ENCODE measurements around the gene ST6GAL1.
"Not testable (repeated sequence)": the region's sequence is repeated elsewhere in the genome, so short reads cannot be mapped to it uniquely, and the experiment has no call there.

Gene ST6GAL1

DNA sequence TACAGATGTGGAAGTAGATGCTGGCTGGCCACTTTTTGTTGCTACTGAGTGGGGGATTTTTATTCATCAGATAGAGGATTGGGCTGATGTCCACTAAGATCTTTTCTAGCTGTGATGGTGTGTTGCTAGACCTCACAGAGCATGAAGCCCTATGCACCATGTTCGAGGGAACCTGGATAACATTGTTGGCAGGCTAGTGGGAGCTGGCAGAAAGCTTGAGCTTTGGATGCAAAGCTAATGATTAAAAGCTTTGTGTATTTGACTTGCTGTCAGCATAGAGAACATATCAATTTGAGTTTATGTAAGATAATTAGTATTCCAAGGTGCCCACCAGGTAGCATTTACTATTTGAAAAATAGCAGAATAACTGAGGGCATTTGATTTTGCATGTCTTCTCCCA is 59.1 kb downstream of the ST6GAL1 start:
- no peak overlapping the region for H3K4me3 ChIP-seq (ENCODE audit: low read depth, low read length)
- DNase-seq (ENCODE audit: low read depth) = no peak
- TF ChIP-seq, protein P1, sequence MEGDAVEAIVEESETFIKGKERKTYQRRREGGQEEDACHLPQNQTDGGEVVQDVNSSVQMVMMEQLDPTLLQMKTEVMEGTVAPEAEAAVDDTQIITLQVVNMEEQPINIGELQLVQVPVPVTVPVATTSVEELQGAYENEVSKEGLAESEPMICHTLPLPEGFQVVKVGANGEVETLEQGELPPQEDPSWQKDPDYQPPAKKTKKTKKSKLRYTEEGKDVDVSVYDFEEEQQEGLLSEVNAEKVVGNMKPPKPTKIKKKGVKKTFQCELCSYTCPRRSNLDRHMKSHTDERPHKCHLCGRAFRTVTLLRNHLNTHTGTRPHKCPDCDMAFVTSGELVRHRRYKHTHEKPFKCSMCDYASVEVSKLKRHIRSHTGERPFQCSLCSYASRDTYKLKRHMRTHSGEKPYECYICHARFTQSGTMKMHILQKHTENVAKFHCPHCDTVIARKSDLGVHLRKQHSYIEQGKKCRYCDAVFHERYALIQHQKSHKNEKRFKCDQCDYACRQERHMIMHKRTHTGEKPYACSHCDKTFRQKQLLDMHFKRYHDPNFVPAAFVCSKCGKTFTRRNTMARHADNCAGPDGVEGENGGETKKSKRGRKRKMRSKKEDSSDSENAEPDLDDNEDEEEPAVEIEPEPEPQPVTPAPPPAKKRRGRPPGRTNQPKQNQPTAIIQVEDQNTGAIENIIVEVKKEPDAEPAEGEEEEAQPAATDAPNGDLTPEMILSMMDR (IDR thresholded peaks at IDR 0.05; ENCODE audit: insufficient read depth, low read depth, low read length, missing control alignments) = no peak

DNA sequence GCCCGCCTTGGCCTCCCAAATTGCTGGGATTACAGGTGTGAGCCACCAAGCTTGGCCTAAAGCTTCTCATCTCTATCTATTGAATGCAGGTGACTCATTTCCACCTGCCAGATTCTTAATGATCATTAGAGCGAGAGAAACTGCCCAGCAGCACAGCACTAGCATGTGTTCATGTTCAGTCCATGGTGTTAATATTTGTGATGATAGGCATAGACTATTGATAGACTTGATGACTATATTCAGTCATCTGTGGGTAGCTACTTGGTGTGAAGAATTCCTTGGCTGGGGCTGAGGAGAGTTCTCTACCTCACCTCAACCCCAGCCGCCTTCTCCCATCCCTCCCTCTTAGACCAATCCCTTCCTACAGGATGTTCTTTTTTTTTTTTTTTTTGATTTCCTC is 60.0 kb downstream of the ST6GAL1 start:
- DNase-seq (ENCODE audit: low read depth) = no peak
- H3K4me3 ChIP-seq (ENCODE audit: low read depth, low read length) = no peak overlapping the region
- TF ChIP-seq, protein P1 (IDR thresholded peaks at IDR 0.05; ENCODE audit: insufficient read depth, low read depth, low read length, missing control alignments) = no peak

DNA sequence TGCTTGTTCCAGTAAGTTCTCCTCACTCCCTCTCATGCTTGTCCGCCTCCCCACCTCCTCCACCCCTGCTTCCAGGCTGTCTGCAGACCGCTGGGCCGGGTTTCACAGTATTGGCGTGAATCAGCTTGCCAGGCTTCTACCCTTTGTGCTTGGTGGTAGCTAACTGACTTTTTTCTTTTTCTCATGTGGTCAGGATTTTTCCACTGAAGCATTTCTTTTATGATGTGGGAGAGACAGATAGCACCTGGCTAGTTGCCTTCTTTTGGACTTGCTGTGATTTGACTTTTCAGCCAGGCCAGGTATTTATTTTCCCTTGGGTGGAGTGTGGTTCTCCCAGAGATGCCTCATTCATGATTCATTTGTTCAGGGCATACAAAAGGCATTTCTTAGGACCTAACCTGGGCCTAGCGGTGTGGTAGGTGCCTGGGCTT is 60.6 kb downstream of the ST6GAL1 start:
- TF ChIP-seq, protein P1 (IDR thresholded peaks at IDR 0.05; ENCODE audit: insufficient read depth, low read depth, low read length, missing control alignments) = no peak
- no peak for DNase-seq (ENCODE audit: low read depth)
- H3K4me3 ChIP-seq (ENCODE audit: low read depth, low read length) = no peak overlapping the region

DNA sequence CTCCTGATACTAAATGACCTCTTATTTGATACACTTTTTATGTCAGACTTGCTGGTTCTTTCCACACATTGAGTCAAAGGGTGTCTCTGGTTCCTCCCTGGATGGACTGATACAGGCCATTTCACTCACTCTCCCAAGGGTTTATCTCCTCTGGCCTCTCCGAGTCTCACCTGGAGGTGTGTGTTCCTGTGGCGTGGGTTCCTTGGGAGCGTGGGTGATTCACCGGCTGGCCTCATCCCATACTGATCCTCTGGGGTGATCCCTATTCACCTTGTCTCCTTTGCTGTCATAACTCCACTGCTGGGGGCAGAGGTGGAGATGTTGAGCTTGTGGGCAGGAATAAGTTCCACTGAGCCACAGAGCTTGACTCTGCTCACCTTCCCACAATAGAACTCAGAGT is 61.1 kb downstream of the ST6GAL1 start:
- TF ChIP-seq, protein P1 (IDR thresholded peaks at IDR 0.05; ENCODE audit: insufficient read depth, low read depth, low read length, missing control alignments) = no peak
- DNase-seq (ENCODE audit: low read depth) = no peak
- H3K4me3 ChIP-seq (ENCODE audit: low read depth, low read length) = no peak overlapping the region

DNA sequence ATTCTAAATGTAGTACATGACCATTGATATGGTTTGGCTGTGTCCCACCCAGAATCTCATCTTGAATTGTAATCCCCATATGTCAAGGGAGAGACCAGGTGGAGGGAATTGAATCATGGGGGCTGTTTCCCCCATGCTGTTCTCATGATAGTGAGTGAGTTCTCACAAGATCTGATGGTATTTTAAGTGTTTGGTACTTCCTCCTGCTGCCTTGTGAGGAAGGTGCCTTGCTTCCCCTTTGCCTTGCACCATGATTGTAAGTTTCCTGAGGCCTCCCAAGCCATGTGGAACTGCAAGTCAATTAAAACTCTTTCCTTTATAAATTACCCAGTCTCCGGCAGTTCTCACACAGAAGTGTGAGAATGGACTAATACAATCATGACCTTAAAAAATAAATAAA is 61.8 kb downstream of the ST6GAL1 start:
- not testable (repeated sequence) for DNase-seq (ENCODE audit: low read depth); H3K4me3 ChIP-seq (ENCODE audit: low read depth, low read length)

DNA sequence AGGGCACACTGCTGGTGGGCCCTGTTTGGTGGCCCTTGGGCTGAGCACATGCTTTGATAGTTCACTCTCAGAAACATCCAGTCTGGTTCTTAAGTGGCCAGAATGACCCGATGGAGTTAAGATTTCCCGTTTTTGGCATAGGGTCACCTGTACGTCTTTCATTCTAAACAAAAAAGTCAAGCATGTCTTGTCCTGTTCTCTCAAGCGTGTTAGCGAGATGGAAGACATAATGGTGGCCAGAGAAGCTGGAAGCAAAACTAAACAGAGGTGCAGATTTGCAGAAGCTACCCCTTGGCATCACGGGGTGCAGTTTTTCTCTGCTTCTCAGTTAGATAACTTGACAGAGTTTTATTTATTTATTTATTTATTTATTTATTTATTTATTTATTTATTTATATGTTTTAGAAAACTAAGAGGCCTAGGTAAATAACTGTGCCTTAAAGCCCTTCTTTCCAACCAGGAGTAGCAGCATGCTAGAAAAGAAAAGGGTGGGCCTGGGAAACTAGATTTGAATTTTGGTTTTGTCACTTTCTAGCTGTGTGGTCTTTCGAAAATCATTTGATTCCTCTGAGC is 63.0 kb downstream of the ST6GAL1 start:
- H3K4me3 ChIP-seq (ENCODE audit: low read depth, low read length) = no peak overlapping the region
- TF ChIP-seq, protein P1 (IDR thresholded peaks at IDR 0.05; ENCODE audit: insufficient read depth, low read depth, low read length, missing control alignments) = no peak
- DNase-seq (ENCODE audit: low read depth) = no peak

DNA sequence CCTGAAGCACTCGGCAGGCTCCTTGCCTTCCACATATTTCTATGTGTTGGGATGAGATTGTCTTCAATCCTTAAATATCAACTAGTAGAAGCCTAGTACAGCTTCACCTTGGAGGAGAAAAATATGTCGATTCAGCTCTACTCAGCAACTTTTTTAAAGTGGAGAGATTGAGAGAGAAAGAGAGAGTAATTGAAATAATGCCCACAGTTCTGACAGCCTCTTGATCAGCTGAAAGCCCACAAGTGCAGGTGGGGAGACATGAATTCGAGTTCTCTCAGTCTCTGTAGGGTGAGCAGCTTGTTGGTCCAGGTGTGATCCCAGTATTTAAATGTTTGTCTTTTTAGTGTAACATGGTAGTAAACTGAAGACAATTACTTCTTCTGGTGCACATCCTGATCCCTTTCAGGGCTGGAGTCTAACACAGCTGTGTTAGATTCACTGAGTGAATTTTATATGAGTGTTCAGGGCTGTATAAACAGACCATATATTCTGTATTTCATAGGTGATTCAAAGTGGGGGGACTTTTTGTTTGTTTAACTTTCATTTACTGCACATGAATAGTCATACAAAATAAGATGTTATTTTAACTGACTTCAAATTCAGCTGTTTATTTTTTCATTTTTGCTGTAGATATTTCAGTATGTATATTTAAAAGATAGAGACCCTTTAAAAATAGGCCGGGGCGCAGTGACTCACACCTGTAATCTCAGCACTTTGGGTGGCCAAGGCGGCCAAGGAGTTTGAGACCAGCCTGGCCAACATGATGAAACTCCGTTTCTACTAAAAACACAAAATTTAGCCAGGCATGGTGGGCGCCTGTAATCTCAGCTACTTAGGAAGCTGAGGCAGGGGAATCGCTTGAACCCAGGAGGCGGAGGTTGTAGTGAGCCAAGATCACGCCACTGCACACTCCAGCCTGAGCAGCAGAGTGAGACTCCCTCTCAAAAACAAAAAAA is 64.0 kb downstream of the ST6GAL1 start:
- H3K4me3 ChIP-seq (ENCODE audit: low read depth, low read length) = no peak overlapping the region
- TF ChIP-seq, protein P1 (IDR thresholded peaks at IDR 0.05; ENCODE audit: insufficient read depth, low read depth, low read length, missing control alignments) = no peak
- DNase-seq (ENCODE audit: low read depth) = peak; percentile 62
